OCI-LY1 (cell line): Measurements from ENCODE around the gene CD300LB.

Source experiments
- EZH2 ChIP-seq: fragments of 200-600 bp; sonication (generic), shearing (Covaris generic); IDR thresholded peaks from 2 replicates; pipeline ENCODE4 v1.8.0; 2017; ENCODE audit warnings: borderline replicate concordance, mixed run types, mild to moderate bottlenecking, antibody characterized with exemption, low read length, moderate library complexity, mixed read lengths
- TF ChIP-seq, protein P1 (sequence below): fragments of 200-600 bp; sonication (generic), shearing (Covaris generic); IDR thresholded peaks from 2 replicates; pipeline ENCODE4 v1.5.1; 2017; ENCODE audit warnings: mild to moderate bottlenecking, antibody characterized with exemption, low read length, moderate library complexity, mixed read lengths

DNA sequence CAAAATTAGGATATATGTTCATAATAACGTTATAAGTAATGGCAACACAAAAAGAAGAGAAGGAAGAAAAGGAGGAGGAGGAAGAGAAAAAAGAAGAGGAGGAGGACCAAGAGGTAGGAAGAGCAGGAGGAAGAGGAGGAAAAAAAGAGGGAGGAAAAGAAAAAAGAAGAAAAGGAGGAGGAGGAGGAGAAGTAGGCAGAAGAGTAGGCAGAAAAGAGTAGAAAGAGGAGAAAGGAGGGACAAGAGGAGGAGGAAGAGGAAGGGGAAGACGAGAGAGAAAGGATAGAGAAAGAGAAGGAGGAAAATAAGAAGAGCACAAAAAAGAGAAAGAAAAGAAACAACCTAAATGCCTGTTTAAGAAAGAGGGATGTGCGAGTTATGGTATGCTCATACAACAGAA lies 5.6 kb upstream of the CD300LB start:
- TF ChIP-seq, protein P1, sequence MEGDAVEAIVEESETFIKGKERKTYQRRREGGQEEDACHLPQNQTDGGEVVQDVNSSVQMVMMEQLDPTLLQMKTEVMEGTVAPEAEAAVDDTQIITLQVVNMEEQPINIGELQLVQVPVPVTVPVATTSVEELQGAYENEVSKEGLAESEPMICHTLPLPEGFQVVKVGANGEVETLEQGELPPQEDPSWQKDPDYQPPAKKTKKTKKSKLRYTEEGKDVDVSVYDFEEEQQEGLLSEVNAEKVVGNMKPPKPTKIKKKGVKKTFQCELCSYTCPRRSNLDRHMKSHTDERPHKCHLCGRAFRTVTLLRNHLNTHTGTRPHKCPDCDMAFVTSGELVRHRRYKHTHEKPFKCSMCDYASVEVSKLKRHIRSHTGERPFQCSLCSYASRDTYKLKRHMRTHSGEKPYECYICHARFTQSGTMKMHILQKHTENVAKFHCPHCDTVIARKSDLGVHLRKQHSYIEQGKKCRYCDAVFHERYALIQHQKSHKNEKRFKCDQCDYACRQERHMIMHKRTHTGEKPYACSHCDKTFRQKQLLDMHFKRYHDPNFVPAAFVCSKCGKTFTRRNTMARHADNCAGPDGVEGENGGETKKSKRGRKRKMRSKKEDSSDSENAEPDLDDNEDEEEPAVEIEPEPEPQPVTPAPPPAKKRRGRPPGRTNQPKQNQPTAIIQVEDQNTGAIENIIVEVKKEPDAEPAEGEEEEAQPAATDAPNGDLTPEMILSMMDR: no peak
- no peak for TF ChIP-seq EZH2
